ENCODE measurements around the gene CLTA. TPM values are rescaled to one million over a fixed set of nuclear protein-coding genes. Genes with fewer than 3 reads are reported as not detected.
"Not testable (repeated sequence)": the region's sequence is repeated elsewhere in the genome, so short reads cannot be mapped to it uniquely, and the experiment has no call there.

Gene CLTA
- total RNA-seq, 5 donors from 2014 or later (not counting 1 experiment from before 2014, with no cell fraction given) = 40.2 to 79.0 (median 70.0) TPM

- H3K4me1 ChIP-seq (ENCODE audit: control insufficient read depth in 1 of 2, extremely low read depth in 1 of 2, insufficient read depth in 2 of 2, low read length in 2 of 2) = peaks cover 7 to 8% of the 10 kb centered on the region in 2 experiments
- DNase-seq (no peak), ATAC-seq (replicated peaks in 1 of 4) (peak in 1 of 4 experiments; percentile 10)
- H3K9me3 ChIP-seq = peaks cover 5% of the 10 kb centered on the region
- WGBS (ENCODE audit: insufficient coverage) = 100% methylated on average over 1 of the region's 5 CpGs
- Mint-ChIP-seq H3K4me3 (no peak overlapping the region), H3K27me3 (no peaks in the 10 kb centered on the region), H3K9me3 (peaks cover 3 to 7% (median 5%) of the 10 kb centered on the region in 3 donors), H3K36me3 (peaks cover 45% of the 10 kb centered on the region), H3K27ac (peak overlapping the region; percentile 70 to 84), H3K4me1 (peaks cover 34 to 52% (median 38%) of the 10 kb centered on the region in 3 donors)
- H3K27ac ChIP-seq (ENCODE audit: low read length) = no peak overlapping the region
- POLR2A ChIA-PET = no interaction called here
- H3K27me3 ChIP-seq (replicated peaks in 1 of 2; ENCODE audit: control insufficient read depth in 2 of 2, extremely low read depth in 1 of 2, insufficient read depth in 2 of 2, low read length in 1 of 2) = no peaks in the 10 kb centered on the region
- H3K36me3 ChIP-seq (ENCODE audit: control insufficient read depth in 2 of 2, extremely low read depth in 1 of 2, insufficient read depth in 1 of 2, low read length in 1 of 2) = peaks cover 26 to 65% of the 10 kb centered on the region in 2 donors
- CTCF ChIA-PET = interaction anchor here in 1 of 2 donors (1.2 kb wide), 1 partner anchor 29 kb away, joined by 3 read pairs; no protein-coding TSS in a partner anchor
- no peak overlapping the region for H3K4me3 ChIP-seq (ENCODE audit: control insufficient read depth in 1 of 2, extremely low read depth in 1 of 2, low read length in 1 of 2)
These were observed 27.3 kb downstream of the CLTA start for GRCh38 chr9:36218011-36218410.

- Mint-ChIP-seq H3K27me3 (no peaks in the 10 kb centered on the region), H3K9me3 (peaks cover 3 to 12% (median 6%) of the 10 kb centered on the region in 3 donors), H3K4me1 (peaks cover 34 to 48% (median 38%) of the 10 kb centered on the region in 3 donors), H3K36me3 (peaks cover 47% of the 10 kb centered on the region), H3K4me3 (peak overlapping the region in 1 of 3 donors; percentile 7), H3K27ac (peak overlapping the region; percentile 70 to 84)
- WGBS (ENCODE audit: insufficient coverage) = 54% methylated on average over 6 of the region's 7 CpGs
- peaks cover 7 to 8% of the 10 kb centered on the region in 2 experiments for H3K4me1 ChIP-seq (ENCODE audit: control insufficient read depth in 1 of 2, extremely low read depth in 1 of 2, insufficient read depth in 2 of 2, low read length in 2 of 2)
- H3K9me3 ChIP-seq = peaks cover 5% of the 10 kb centered on the region
- no peak overlapping the region for H3K27ac ChIP-seq (ENCODE audit: low read length)
- DNase-seq = no peak
- ChIA-PET POLR2A (no interaction called here), CTCF (interaction anchor here in 1 of 2 donors (1.2 kb wide), 1 partner anchor 29 kb away, joined by 3 read pairs; no protein-coding TSS in a partner anchor)
- ATAC-seq (replicated peaks in 1 of 4) = peak in 3 of 4 experiments; percentile 43 to 68 (median 50)
- H3K27me3 ChIP-seq (replicated peaks in 1 of 2; ENCODE audit: control insufficient read depth in 2 of 2, extremely low read depth in 1 of 2, insufficient read depth in 2 of 2, low read length in 1 of 2) = no peaks in the 10 kb centered on the region
- no peak overlapping the region for H3K4me3 ChIP-seq (ENCODE audit: control insufficient read depth in 1 of 2, extremely low read depth in 1 of 2, low read length in 1 of 2)
- peaks cover 23 to 69% of the 10 kb centered on the region in 2 donors for H3K36me3 ChIP-seq (ENCODE audit: control insufficient read depth in 2 of 2, extremely low read depth in 1 of 2, insufficient read depth in 1 of 2, low read length in 1 of 2)
These were observed 27.7 kb downstream of the CLTA start for GRCh38 chr9:36218411-36218901.

- no peak overlapping the region for H3K27ac Mint-ChIP-seq
- H3K9me3 Mint-ChIP-seq = peaks cover 3 to 12% (median 6%) of the 10 kb centered on the region in 3 donors
- peaks cover 21 to 67% of the 10 kb centered on the region in 2 donors for H3K36me3 ChIP-seq (ENCODE audit: control insufficient read depth in 2 of 2, extremely low read depth in 1 of 2, insufficient read depth in 1 of 2, low read length in 1 of 2)
- no peak for ATAC-seq (replicated peaks in 1 of 4)
- no peak overlapping the region for H3K27ac ChIP-seq (ENCODE audit: low read length)
- no peaks in the 10 kb centered on the region for H3K27me3 ChIP-seq (replicated peaks in 1 of 2; ENCODE audit: control insufficient read depth in 2 of 2, extremely low read depth in 1 of 2, insufficient read depth in 2 of 2, low read length in 1 of 2)
- CTCF ChIA-PET = no interaction called here
- H3K36me3 Mint-ChIP-seq = peaks cover 49% of the 10 kb centered on the region
- POLR2A ChIA-PET = no interaction called here
- no peak for DNase-seq
- H3K4me3 Mint-ChIP-seq = no peak overlapping the region
- H3K4me1 ChIP-seq (ENCODE audit: control insufficient read depth in 1 of 2, extremely low read depth in 1 of 2, insufficient read depth in 2 of 2, low read length in 2 of 2) = peaks cover 2 to 8% of the 10 kb centered on the region in 2 experiments
- H3K9me3 ChIP-seq = peaks cover 5% of the 10 kb centered on the region
- H3K27me3 Mint-ChIP-seq = no peaks in the 10 kb centered on the region
- no peak overlapping the region for H3K4me3 ChIP-seq (ENCODE audit: control insufficient read depth in 1 of 2, extremely low read depth in 1 of 2, low read length in 1 of 2)
- no CpG with 5 or more reads among the region's 3 CpGs for WGBS (ENCODE audit: insufficient coverage)
- peaks cover 26 to 28% (median 26%) of the 10 kb centered on the region in 3 donors for H3K4me1 Mint-ChIP-seq
These were observed 30.9 kb downstream of the CLTA start for GRCh38 chr9:36221667-36222066.

- ChIA-PET POLR2A (no interaction called here), CTCF (no interaction called here)
- no peak overlapping the region for H3K4me3 Mint-ChIP-seq
- H3K9me3 Mint-ChIP-seq = peaks cover 3 to 12% (median 6%) of the 10 kb centered on the region in 3 donors
- ATAC-seq (replicated peaks in 1 of 4) (no peak), DNase-seq (no peak)
- Histone ChIP-seq H3K36me3 (ENCODE audit: control insufficient read depth in 2 of 2, extremely low read depth in 1 of 2, insufficient read depth in 1 of 2, low read length in 1 of 2) (peaks cover 15 to 67% of the 10 kb centered on the region in 2 donors), H3K9me3 (peaks cover 5% of the 10 kb centered on the region), H3K27me3 (replicated peaks in 1 of 2; ENCODE audit: control insufficient read depth in 2 of 2, extremely low read depth in 1 of 2, insufficient read depth in 2 of 2, low read length in 1 of 2) (no peaks in the 10 kb centered on the region), H3K4me3 (ENCODE audit: control insufficient read depth in 1 of 2, extremely low read depth in 1 of 2, low read length in 1 of 2) (peak overlapping the region in 1 of 2 donors; percentile 5), H3K27ac (ENCODE audit: low read length) (no peak overlapping the region), H3K4me1 (ENCODE audit: control insufficient read depth in 1 of 2, extremely low read depth in 1 of 2, insufficient read depth in 2 of 2, low read length in 2 of 2) (peaks cover 2 to 8% of the 10 kb centered on the region in 2 experiments)
- H3K27ac Mint-ChIP-seq = no peak overlapping the region
- no peaks in the 10 kb centered on the region for H3K27me3 Mint-ChIP-seq
- WGBS (ENCODE audit: insufficient coverage) = 100% methylated on average over 1 of the region's 1 CpG
- H3K4me1 Mint-ChIP-seq = peaks cover 18 to 21% (median 20%) of the 10 kb centered on the region in 3 donors
- H3K36me3 Mint-ChIP-seq = peaks cover 51% of the 10 kb centered on the region
These were observed 31.7 kb downstream of the CLTA start for GRCh38 chr9:36222449-36222848.

- POLR2A ChIA-PET = interaction anchor here in 1 of 2 donors (0.7 kb wide), 1 partner anchor 202 kb away, joined by 3 read pairs; no protein-coding TSS in a partner anchor
- Histone ChIP-seq H3K4me3 (ENCODE audit: control insufficient read depth in 1 of 2, extremely low read depth in 1 of 2, low read length in 1 of 2) (no peak overlapping the region), H3K4me1 (ENCODE audit: control insufficient read depth in 1 of 2, extremely low read depth in 1 of 2, insufficient read depth in 2 of 2, low read length in 2 of 2) (no peaks in the 10 kb centered on the region), H3K27ac (ENCODE audit: low read length) (no peak overlapping the region), H3K27me3 (replicated peaks in 1 of 2; ENCODE audit: control insufficient read depth in 2 of 2, extremely low read depth in 1 of 2, insufficient read depth in 2 of 2, low read length in 1 of 2) (no peaks in the 10 kb centered on the region), H3K36me3 (ENCODE audit: control insufficient read depth in 2 of 2, extremely low read depth in 1 of 2, insufficient read depth in 1 of 2, low read length in 1 of 2) (peaks cover 7 to 41% of the 10 kb centered on the region in 2 donors), H3K9me3 (no peaks in the 10 kb centered on the region)
- peaks cover 3 to 9% (median 8%) of the 10 kb centered on the region in 3 donors for H3K4me1 Mint-ChIP-seq
- H3K4me3 Mint-ChIP-seq = no peak overlapping the region
- H3K27me3 Mint-ChIP-seq = no peaks in the 10 kb centered on the region
- WGBS (ENCODE audit: insufficient coverage) = no CpG with 5 or more reads among the region's 3 CpGs
- ATAC-seq (replicated peaks in 1 of 4) = no peak
- CTCF ChIA-PET = no interaction called here
- peaks cover 40% of the 10 kb centered on the region for H3K36me3 Mint-ChIP-seq
- H3K9me3 Mint-ChIP-seq = no peaks in the 10 kb centered on the region
- H3K27ac Mint-ChIP-seq = no peak overlapping the region
- DNase-seq = no peak
These were observed 46.5 kb downstream of the CLTA start for GRCh38 chr9:36237230-36237629.

- H3K36me3 Mint-ChIP-seq = peaks cover 27% of the 10 kb centered on the region
- H3K4me3 Mint-ChIP-seq; POLR2A ChIA-PET; H3K27me3 ChIP-seq (replicated peaks in 1 of 2; ENCODE audit: control insufficient read depth in 2 of 2, extremely low read depth in 1 of 2, insufficient read depth in 2 of 2, low read length in 1 of 2); H3K9me3 ChIP-seq; H3K27me3 Mint-ChIP-seq; H3K9me3 Mint-ChIP-seq; H3K4me3 ChIP-seq (ENCODE audit: control insufficient read depth in 1 of 2, extremely low read depth in 1 of 2, low read length in 1 of 2); H3K4me1 Mint-ChIP-seq; H3K27ac ChIP-seq (ENCODE audit: low read length); CTCF ChIA-PET; H3K4me1 ChIP-seq (ENCODE audit: control insufficient read depth in 1 of 2, extremely low read depth in 1 of 2, insufficient read depth in 2 of 2, low read length in 2 of 2); ATAC-seq (replicated peaks in 1 of 4); H3K27ac Mint-ChIP-seq; DNase-seq: not testable (repeated sequence)
- H3K36me3 ChIP-seq (ENCODE audit: control insufficient read depth in 2 of 2, extremely low read depth in 1 of 2, insufficient read depth in 1 of 2, low read length in 1 of 2) = peaks cover 0 to 37% of the 10 kb centered on the region in 2 donors
- WGBS (ENCODE audit: insufficient coverage) = no CpG with 5 or more reads among the region's 7 CpGs
These were observed 48.5 kb downstream of the CLTA start for GRCh38 chr9:36239205-36239604.

All from T-cell (primary cell).